ENCODE measurements around the gene USP46. TPM values are rescaled to one million over a fixed set of nuclear protein-coding genes. Genes with fewer than 3 reads are reported as not detected.
A peak's percentile ranks its signal among the peaks of the same experiment; 100 is the strongest.

USP46 gene
- total RNA-seq, 1 donor from 2014 or later = 7.5 TPM

DNA sequence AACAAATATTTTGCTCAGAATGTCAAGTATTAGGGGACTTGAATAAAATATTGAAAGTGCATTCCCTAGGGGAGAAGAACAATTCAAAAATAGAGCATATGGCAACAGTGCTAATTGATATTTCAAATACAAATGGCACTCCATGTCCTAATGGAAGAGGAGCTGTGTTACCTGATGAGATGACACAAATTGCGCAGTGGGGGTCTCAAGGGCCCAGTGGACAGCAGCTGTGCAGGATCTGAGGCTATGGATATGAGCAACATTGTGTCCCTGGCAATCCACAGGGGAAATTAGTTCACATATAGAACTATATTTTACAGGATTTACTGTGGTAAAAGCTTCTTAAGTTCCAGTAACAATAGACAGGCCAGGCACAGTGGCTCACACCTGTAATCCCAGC lies 17.4 kb upstream of the USP46 start:
- no peak for DNase-seq (ENCODE audit: low spot score in 2 of 2)
- H3K27me3 ChIP-seq = no peaks in the 10 kb centered on the region
- intact Hi-C loops (cut with DNase I) = no loop called here
- H3K4me1 ChIP-seq = no peaks in the 10 kb centered on the region
- no peaks in the 10 kb centered on the region for H3K9me3 ChIP-seq
- no peaks in the 10 kb centered on the region for H3K36me3 ChIP-seq
- no peak overlapping the region for H3K27ac ChIP-seq
- TF ChIP-seq, protein P1, sequence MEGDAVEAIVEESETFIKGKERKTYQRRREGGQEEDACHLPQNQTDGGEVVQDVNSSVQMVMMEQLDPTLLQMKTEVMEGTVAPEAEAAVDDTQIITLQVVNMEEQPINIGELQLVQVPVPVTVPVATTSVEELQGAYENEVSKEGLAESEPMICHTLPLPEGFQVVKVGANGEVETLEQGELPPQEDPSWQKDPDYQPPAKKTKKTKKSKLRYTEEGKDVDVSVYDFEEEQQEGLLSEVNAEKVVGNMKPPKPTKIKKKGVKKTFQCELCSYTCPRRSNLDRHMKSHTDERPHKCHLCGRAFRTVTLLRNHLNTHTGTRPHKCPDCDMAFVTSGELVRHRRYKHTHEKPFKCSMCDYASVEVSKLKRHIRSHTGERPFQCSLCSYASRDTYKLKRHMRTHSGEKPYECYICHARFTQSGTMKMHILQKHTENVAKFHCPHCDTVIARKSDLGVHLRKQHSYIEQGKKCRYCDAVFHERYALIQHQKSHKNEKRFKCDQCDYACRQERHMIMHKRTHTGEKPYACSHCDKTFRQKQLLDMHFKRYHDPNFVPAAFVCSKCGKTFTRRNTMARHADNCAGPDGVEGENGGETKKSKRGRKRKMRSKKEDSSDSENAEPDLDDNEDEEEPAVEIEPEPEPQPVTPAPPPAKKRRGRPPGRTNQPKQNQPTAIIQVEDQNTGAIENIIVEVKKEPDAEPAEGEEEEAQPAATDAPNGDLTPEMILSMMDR (IDR thresholded peaks at IDR 0.05) = no peak
- no peak overlapping the region for H3K4me3 ChIP-seq

DNA sequence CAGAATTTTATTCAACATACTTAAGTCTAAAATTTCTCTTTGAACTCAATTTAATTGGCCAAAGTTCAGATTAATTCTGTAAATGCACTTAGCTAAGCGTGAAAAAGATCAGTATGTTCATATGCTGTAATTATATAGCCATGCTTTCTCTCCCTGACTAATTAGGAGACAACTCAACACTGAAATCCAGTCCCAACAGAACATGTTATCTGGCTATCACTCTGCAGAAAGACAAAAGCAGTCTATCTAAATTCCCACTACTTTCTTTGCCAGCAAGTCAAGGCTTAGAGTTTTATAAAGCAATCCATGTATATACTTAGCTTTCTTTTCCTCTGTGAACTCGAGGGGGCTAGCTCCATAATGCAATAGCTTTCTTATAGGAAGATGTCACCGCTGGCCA lies 16.0 kb upstream of the USP46 start:
- TF ChIP-seq, protein P1 (IDR thresholded peaks at IDR 0.05) = no peak
- no peak overlapping the region for H3K4me3 ChIP-seq
- H3K4me1 ChIP-seq = no peaks in the 10 kb centered on the region
- no peaks in the 10 kb centered on the region for H3K9me3 ChIP-seq
- no peaks in the 10 kb centered on the region for H3K27me3 ChIP-seq
- no peak overlapping the region for H3K27ac ChIP-seq
- DNase-seq (ENCODE audit: low spot score in 2 of 2) = no peak
- intact Hi-C loops (cut with DNase I) = no loop called here
- H3K36me3 ChIP-seq = no peaks in the 10 kb centered on the region

DNA sequence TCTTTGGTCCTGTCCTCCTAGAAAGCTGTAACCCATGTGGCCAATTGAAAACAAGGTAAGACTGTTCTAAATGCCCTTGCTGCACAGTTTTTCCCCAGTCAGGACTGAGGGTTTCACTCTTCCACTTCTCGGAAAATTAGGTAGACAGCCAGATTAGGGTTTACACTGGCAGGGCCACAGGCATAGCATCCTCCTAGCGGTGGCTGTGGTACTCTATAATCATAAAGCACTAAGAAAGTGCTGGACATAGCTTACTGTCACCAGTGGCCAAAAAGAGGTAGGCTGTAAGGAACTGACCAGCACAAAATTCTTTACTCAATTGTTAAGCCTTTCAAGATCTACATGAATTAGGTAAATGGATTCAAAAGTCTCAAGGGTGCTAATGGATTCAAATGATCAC lies 11.6 kb upstream of the USP46 start:
- H3K27me3 ChIP-seq = no peaks in the 10 kb centered on the region
- H3K4me1 ChIP-seq = no peaks in the 10 kb centered on the region
- H3K36me3 ChIP-seq = no peaks in the 10 kb centered on the region
- TF ChIP-seq, protein P1 (IDR thresholded peaks at IDR 0.05) = peak in 2 of 3 experiments; percentile 6 to 32
- intact Hi-C loops (cut with DNase I) = no loop called here
- H3K27ac ChIP-seq = no peak overlapping the region
- no peaks in the 10 kb centered on the region for H3K9me3 ChIP-seq
- no peak overlapping the region for H3K4me3 ChIP-seq
- no peak for DNase-seq (ENCODE audit: low spot score in 2 of 2)

DNA sequence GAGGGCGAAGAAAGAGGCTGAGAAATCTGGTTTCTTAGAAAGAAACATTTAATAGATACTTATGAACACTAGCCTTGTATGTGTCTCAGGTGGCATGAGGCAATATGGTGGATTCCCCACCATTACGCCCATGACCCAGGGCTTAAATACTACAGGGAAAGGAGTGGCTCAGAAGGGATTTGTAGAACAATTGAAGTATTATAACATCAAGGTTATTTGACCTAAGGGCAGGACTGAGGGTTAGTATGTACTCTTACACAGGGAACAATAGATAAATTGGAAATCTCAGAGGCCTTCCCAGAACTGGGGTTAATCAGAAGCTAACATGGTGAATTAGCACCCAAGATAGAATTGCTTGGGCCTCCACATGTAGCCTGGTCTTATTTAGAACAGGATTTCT lies 11.0 kb upstream of the USP46 start:
- Histone ChIP-seq H3K4me3 (no peak overlapping the region), H3K27me3 (no peaks in the 10 kb centered on the region), H3K9me3 (no peaks in the 10 kb centered on the region), H3K36me3 (no peaks in the 10 kb centered on the region), H3K27ac (no peak overlapping the region), H3K4me1 (no peaks in the 10 kb centered on the region)
- intact Hi-C loops (cut with DNase I) = no loop called here
- no peak for DNase-seq (ENCODE audit: low spot score in 2 of 2)
- TF ChIP-seq, protein P1 (IDR thresholded peaks at IDR 0.05) = no peak

DNA sequence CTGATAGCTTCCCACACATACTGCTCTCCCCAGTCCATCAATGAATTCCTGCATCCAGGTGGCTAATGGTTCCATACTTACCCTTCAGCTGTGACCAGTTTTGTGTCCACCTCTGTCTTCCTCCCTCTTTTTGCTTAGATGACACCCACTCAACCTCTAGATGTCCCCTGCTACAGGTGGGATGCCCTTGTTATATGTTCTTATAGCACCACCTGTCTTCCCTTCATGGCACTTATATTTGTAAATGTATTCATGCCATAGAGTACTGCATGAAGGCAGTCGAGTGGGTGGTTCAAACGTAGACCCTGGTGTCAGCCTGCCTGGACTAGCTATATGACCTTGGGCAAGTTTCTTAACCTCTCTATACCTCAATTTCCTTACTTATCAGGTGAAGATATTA lies 6.5 kb upstream of the USP46 start:
- H3K27me3 ChIP-seq = no peaks in the 10 kb centered on the region
- intact Hi-C loops (cut with DNase I) = loop anchor here (2.0 kb wide), 1 partner anchor 121 kb away; no protein-coding TSS in a partner anchor
- H3K9me3 ChIP-seq = no peaks in the 10 kb centered on the region
- no peak overlapping the region for H3K27ac ChIP-seq
- H3K36me3 ChIP-seq = no peaks in the 10 kb centered on the region
- no peak for DNase-seq (ENCODE audit: low spot score in 2 of 2)
- H3K4me1 ChIP-seq = no peaks in the 10 kb centered on the region
- TF ChIP-seq, protein P1 (IDR thresholded peaks at IDR 0.05) = peak in 1 of 3 experiments; percentile 33
- no peak overlapping the region for H3K4me3 ChIP-seq

DNA sequence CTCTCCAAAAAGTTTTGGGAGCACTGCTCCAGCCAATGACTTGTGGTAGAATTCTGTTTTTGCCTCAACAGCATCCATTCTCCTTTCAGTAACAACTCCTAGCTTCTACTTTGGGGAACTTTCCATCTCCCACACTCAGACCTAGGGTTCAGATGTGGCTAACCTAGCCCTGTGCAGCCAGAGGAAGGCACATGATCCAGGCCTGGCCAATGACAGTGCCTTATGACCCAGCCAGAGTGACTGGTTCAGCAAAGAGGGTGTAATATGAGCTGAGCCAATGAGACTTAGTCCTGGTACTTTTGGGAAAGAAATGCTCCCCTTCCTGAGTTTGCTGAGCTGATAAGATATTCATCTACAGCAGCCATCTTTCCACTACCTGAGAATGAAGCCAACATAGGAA lies 5.4 kb upstream of the USP46 start:
- intact Hi-C loops (cut with DNase I) = loop anchor here (2.0 kb wide), 1 partner anchor 120 kb away; no protein-coding TSS in a partner anchor
- Histone ChIP-seq H3K36me3 (no peaks in the 10 kb centered on the region), H3K4me3 (no peak overlapping the region), H3K4me1 (peaks cover 0 to 3% of the 10 kb centered on the region in 2 donors), H3K9me3 (no peaks in the 10 kb centered on the region), H3K27me3 (no peaks in the 10 kb centered on the region), H3K27ac (no peak overlapping the region)
- TF ChIP-seq, protein P1 (IDR thresholded peaks at IDR 0.05) = no peak
- DNase-seq (ENCODE audit: low spot score in 2 of 2) = no peak
